ENCODE measurements around the gene POU2F2.
A peak's percentile ranks its signal among the peaks of the same experiment; 100 is the strongest.

POU2F2 gene

DNA sequence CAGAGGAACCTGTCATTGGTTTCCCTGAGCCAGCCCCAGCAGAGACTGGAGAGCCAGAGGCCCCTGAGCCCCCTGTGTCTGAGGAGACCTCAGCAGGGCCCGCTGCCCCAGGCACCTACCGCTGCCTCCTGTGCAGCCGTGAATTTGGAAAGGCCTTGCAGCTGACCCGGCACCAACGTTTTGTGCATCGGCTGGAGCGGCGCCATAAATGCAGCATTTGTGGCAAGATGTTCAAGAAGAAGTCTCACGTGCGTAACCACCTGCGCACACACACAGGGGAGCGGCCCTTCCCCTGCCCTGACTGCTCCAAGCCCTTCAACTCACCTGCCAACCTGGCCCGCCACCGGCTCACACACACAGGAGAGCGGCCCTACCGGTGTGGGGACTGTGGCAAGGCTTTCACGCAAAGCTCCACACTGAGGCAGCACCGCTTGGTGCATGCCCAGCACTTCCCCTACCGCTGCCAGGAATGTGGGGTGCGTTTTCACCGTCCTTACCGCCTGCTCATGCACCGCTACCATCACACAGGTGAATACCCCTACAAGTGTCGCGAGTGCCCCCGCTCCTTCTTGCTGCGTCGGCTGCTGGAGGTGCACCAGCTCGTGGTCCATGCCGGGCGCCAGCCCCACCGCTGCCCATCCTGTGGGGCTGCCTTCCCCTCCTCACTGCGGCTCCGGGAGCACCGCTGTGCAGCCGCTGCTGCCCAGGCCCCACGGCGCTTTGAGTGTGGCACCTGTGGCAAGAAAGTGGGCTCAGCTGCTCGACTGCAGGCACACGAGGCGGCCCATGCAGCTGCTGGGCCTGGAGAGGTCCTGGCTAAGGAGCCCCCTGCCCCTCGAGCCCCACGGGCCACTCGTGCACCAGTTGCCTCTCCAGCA, 52.1 kb downstream of the POU2F2 start:
- DNase-seq (ENCODE audit: low read depth) = no peak

DNA sequence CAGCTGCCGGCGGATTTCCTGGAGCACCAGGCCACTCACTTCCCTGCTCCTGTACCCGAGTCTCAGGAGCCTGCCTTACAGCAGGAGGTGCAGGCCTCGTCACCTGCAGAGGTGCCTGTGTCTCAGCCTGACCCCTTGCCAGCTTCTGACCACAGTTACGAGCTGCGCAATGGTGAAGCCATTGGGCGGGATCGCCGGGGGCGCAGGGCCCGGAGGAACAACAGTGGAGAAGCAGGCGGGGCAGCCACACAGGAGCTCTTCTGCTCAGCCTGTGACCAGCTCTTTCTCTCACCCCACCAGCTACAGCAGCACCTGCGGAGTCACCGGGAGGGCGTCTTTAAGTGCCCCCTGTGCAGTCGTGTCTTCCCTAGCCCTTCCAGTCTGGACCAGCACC, 53.0 kb downstream of the POU2F2 start:
- no peak for DNase-seq (ENCODE audit: low read depth)

DNA sequence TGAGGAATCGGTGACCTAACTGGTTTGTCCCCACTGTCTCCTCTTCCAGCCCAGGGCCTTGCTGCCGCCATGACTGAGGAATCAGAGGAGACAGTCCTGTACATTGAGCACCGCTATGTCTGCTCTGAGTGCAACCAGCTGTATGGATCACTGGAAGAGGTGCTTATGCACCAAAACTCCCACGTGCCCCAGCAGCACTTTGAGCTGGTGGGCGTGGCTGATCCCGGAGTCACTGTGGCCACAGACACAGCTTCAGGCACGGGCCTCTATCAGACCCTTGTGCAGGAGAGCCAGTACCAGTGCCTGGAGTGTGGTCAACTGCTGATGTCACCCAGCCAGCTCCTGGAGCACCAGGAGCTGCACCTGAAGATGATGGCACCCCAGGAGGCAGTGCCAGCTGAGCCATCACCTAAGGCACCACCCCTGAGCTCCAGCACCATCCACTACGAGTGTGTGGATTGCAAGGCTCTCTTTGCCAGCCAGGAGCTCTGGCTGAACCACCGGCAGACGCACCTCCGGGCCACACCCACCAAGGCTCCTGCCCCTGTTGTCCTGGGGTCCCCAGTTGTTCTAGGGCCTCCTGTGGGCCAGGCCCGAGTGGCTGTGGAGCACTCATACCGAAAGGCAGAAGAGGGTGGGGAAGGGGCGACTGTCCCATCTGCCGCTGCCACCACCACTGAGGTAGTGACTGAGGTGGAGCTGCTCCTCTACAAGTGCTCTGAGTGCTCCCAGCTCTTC, 53.5 kb downstream of the POU2F2 start:
- no peak for DNase-seq (ENCODE audit: low read depth)

DNA sequence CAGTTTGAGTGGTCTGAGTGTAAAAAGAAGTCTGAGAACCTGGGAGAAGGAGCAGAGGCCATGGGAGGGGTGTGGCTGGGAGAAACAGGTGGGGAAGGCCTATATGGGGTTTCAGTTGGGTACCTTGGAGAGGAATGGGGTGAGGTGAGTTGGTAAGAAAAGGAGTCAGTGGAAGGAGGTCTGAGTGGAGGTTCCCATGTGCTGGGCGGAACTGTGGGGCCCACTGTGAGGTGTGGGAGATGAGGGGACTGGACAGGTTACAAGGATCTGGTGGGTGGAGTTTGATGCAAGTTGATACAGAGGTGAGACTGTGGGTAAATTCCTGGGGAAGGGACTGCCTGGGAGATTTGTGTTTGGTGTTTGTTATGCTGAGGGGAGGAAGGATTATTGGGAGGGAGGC, 54.2 kb downstream of the POU2F2 start:
- DNase-seq (ENCODE audit: low read depth) = no peak

DNA sequence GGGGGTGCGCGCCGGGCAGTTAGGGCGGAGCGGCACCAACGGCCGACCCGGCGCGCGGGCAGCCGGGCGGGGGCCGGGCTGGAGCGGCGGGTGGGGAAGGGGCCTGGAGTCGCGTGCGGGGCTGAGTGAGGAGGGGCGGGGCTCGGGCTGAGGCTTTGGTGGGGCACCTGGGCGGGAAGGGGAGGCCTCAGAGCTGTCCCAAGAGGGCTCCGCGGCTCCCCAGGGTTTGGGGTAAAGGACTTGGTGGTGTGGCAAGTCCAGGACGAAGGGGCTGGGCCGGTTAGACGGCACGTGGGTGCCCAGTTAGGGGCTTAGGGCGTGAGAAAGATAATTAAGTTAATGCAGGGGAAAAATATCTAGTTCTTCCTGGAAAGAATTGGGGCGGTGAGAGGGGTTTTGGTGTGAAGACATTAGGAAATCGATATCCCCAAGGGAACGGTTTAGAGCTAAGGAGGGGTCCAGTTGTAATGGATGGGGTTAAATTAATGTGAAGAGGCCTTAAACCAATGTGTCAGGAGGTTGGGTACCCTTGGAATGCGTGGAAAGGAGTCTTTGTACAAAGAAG, 55.8 kb downstream of the POU2F2 start:
- DNase-seq (ENCODE audit: low read depth) = no peak

DNA sequence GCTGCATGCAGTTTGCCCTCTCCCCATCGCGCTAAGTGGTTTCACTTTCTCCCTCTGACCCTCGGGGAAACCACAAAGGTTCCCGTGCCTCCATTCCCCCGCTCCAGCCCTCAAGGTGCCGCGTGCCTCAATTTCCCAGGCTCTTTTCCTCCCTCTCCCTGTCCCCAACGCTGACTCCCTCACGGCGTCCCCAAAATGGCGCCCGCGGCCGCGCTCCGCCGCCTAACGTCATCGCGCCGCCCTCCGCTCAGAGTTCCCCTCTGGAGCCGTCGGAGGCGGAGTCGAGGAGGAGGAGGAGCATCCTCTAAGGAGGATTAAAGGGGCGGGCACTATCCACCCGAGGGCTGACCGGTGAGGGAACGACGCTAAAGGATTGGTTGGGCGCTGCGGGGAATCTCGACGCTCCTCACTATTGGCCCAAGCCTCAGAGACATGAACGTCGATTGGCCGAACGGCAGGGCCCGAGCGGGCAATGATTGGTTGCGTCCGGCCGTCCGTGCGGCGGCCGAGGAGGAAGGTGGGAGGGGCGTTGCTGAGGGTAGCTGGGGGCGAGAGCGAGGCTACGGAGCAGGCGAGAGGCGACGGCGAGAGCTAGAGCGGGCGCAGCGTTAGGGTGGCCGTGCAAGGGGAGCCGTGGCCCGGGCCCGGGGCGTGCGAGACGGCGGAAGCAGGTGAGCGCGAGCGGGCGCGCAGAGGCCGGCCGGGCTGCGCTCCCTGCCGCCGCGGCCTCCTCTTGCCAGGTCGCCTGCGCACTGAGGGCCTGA, 56.4 kb downstream of the POU2F2 start, which contains the start of gene ZNF574:
Gene ZNF574 (plus strand): TSS at position 551 of the 764 bp plus-strand sequence. CDS start 2,441 bp downstream, outside the sequence.
- DNase-seq (ENCODE audit: low read depth) = peak; percentile 99

DNA sequence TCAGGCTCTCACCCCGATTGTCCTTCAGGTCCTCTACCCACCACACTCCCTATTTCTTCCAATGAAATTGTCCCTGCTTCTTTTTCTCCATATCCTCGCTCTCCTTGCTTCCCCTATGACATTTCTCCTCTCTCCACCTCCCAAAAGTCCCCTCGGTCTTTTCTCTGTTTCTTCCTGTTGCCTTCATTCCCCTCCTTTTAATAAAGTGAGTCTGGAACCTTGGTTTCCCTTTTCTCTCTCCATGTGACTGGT, 57.0 kb downstream of the POU2F2 start:
- no peak for DNase-seq (ENCODE audit: low read depth)

DNA sequence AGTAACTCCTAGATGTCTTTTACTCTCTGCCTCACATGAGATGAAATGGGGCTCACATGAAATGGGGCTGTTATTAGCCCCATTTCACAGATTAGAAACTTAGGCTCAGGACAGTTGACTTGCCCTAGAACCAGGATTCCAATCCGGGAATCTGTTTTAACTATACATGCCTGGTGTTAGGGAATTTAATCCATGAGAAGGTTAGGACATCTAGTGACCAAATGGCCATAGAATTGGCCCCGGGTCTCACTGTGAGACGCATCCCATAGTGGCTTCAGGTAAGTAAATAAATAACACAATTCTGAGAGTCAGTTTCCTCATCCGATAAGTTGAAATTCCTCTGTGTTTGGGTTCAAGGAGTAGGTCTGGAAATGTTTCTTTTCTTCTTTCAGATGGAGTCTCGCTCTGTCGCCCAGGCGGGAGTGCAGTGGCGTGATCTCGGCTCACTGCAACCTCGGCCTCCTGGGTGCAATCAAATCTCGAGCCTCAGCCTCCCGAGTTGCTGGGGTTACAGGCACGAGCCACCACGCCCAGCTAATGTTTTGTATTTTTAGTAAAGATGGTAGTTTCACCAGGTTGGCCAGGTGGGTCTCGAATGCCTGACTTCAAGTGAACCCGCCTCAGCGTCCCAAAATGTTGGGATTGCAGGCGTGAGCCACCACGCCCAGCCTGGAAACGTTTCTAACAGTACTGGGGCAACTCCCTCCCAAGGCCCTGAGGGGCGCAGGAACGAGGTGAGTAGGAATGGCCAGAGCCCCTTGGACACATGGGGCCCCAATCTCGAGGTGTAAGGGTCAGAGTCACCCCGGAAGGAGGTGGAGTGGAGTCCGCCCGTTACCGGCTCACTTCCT, 57.5 kb downstream of the POU2F2 start:
- DNase-seq (ENCODE audit: low read depth) = no peak

DNA sequence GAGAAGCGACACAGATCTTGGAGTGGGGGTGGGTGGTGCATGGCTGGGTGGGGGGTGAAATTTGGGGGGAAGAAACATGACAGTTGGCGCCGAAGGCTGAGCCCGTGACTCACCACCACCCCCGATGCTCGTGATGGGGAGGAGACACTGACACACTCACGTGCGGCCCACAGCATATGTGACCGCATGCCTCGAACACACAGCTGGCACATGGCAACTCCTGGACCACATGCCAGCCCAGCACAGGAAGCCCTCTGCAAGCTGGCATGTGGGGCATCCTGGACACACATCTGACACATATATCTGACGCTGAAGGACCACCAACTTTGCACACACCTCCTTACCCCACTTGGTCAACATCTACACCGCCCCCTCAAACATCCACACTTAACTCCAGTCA, 61.0 kb downstream of the POU2F2 start:
- DNase-seq (ENCODE audit: low read depth) = no peak

DNA sequence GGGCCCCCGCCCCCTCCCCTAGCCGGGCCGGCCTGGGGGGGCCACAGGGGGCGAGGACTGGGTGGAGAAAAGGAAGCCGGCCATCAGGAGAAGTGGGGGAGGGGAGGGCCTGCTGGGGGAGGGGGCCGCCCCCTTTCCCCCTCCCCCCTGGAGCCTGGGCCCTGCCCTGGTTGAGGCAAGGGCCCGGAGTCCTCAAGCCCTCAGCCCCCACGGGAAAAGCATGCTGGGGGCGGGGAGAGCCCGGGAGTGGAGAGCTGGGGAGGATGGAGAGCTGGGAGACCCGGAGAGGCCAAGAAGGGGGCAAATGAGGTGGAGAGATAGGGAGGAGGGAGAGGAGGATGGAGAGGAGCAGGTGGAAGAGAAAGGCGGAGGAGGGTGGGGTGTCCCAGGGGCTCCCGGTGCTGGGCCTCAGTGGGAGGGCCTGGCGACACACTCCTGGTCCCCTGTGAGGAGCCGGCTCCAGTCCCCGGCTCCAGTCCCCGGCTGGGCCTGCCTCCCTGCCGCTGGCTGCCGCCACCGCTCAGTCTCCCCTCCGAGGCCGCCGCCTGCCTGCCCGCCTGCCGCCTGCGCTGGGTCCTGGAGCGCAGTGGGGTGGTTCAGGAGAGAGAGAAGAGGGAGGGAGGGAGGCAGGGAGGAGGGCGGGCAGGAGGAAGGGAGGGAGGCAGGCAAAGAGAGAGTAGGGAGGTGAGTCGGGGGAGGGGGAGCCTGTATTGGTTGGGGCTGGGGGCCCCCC, 62.5 kb downstream of the POU2F2 start, which contains the start of gene GRIK5:
Gene GRIK5 (minus strand): TSS at position 588 of the 733 bp plus-strand sequence. CDS start 4,436 bp downstream, outside the sequence.
- no peak for DNase-seq (ENCODE audit: low read depth)

DNA sequence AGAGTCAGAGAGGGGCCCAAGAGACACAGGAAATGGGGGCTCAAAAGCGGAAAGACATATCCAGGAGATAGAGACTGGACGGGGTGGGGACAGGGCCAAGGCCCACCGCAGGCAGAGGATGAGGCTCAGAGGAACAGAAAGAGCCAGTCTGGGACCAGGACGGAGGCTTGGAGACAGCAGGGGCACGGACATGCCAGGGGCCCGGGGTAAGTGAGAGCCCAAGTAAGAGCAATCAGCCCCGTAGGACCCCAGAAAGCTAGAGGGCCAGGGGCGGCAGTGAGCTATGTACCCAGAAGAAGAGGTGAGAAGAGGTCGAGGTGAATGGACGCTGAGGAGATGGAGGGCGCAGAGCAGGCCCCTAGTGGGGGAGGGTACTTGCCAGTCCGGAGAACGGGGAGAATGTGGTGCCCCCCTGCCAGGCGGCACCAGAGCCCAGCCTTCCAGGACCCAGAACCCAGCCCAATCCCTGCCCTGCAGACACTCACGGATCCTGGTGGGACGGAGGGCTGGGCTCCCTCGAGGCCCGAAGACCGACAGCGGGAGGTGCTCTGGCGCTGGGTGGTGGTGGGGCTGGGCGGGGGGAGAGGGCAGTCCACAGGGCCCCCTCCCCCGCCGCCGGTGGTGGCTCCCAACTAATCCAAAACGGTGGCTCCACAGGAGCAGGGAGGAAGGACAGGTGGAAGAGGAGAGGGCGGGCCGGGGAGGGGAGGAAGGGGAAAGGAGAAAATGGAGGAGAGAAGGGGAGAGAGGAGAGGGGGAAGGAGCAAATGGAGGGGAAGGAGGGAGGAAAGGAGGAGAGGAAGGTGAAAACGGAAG, 63.3 kb downstream of the POU2F2 start:
- no peak for DNase-seq (ENCODE audit: low read depth)

DNA sequence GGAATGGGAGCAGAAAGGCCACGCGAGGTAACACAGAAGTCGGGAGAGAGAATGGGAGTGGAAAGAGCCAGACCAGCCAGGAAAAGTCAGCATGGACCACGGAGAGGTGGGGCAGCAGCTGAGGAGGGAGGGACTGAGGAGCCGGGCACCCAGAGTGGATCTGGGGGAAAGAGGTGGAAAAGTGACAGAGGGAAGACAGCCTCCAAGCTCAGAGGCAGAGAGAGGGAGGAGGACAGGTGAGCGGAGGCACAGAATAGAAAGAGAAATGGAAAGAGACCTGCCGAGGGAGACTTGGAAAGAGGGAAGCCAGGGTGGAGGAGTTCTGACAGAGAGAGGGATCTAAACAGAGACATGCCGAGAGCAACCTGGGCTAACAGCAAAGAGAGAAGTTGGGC, 63.9 kb downstream of the POU2F2 start:
- no peak for DNase-seq (ENCODE audit: low read depth)

DNA sequence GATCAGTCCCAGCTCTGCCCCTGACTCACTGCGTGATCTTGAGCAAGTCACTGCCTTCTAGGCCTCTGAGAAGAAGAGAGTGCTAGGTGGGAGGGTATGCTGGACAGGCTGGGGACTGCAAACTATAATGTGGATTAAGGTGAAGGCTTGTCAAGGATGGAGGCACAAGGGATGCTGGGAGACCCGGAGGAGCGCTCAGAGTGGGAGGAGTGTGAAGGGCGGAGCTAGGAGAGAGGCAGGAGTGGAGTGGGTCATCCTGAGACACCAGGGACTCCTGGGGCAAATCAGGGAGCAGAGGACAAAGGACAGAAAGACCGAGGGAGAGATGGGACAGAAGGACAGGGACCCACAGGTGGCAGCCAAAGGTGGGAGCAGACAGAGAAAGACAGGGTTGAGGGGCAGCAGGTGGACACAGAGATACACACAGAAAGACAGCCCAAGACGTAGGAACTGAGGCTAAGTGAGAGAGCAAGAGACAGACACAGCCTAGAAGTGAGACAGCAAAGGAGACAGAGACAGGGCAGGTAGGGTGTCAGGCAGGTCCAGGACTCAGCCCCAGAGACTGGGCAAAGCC, 64.8 kb downstream of the POU2F2 start:
- no peak for DNase-seq (ENCODE audit: low read depth)

DNA sequence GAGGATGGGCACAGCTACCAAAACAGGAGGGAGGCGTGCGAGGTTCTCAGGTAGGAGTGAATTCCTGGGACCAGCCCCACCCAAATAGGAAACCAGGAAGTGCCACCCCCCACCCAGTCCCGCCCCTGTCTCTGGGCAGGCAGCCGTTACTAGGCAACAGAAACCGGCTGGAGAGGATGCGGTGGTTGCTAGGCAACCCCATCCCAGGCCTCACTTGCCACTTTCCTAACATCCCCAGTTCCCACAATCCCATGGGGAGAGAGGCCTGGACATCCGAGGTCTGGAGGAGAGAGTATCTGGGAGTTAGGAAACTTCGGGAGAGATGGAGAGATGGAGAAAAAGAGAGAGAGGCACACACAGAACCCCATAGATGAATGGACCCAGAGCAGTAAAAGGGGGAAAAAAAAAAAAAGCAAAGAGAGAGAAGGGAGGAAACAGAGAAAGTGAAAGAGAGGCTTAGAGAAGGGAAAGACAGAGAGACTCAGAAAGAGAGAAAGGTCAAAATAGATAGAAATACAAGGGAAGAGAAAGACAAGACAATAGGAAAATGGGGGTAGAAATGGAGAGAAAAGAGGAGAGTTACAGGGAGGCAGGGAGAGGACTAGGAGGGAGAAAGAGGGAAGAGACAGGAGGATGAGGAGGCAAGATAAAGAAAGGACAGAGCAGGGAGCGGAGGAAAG, 66.0 kb downstream of the POU2F2 start:
- DNase-seq (ENCODE audit: low read depth) = no peak

DNA sequence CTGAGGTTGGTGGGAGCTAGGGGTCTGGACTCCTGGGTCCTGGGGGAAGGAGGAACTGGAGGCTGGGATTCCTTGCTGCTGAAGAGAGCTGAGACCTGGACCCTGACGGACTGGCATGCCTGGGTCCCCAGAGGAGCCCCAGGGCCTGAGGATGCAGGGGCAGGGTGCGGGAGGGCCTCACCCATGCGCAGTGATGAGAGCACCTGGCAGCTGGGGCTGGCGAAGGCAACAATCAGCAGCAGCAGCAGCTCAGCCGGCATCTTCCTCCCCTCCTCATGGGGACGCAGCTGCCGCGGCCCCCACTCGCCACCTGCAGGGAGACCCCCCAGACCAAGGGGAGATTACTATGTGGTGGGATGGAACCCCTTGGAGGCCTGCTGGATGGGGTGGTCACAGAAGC, 66.7 kb downstream of the POU2F2 start:
- DNase-seq (ENCODE audit: low read depth) = no peak

DNA sequence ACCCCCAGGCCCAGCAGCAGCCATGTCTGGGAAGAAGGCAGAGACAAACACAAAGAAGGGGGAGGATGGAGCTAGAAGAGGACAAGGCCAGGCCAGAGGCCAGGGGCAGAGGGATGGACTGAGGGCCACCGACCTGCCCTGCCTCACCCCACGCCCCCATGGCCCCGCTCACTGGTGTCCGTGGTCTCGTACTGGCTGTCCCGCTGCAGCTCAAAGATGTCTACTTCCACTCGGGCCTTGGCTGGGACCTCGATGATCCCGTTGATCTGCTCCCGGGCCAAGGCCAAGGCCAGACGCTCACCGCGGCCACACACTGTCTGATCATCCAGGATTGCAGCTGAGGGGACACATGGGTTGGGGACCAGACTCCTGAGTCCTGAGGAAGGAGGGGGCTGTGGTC, 67.2 kb downstream of the POU2F2 start:
- DNase-seq (ENCODE audit: low read depth) = no peak

DNA sequence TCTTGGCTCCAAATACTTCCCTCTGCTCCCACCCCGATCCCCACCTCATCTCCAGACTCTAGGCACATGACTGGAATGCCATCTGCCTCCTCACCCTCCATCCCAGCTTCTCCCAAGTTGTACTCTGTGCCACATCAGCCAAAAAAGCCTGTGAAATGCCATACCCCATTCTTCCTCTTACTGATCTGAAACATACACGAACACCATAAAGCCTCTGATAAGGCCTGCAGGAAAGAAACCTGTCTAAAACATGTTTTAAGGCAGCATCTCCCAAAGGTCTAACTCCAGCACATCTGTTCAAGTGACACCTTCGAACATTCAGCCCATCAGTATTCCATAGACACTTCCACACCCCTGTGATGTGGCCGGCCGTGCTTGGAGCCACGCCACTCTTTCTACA, 67.8 kb downstream of the POU2F2 start:
- DNase-seq (ENCODE audit: low read depth) = no peak

DNA sequence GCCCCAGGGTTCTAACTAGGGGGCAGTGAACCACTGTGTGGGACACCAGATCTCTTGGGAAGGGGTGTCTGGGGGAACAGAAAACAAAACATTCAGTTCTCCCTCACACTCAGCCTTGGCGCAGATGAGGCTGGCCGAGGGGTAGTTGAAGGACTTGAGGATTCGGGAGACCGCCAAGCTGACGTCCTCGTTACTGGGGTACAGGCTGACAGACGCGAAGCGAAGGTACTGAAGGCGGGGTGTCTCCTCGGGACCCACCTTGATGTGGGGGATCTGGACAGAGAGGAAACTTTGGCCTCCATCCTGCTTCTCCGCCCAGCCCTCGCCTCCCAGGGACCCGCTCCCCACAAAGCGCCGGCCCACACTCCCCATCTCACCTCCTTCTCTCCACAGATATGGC, 69.9 kb downstream of the POU2F2 start:
- no peak for DNase-seq (ENCODE audit: low read depth)

DNA sequence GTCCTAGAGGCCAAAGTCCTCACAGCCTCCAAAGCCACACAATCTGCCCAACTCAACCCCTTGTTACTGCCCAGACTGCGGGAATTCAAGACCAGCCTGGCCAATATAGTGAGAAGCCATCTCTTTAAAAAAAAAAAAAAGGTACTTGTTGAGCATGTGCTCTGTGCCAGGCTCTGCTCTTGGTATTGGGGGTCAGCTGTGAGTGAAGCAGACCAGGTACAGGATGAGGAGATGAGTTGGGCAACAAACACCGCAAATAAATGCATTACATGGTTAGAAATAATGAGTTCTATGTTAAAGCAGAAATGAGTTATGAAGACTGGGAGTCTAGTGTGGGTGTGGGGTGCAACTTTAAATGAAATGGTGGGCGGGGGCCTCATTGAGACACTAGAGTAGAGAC, 72.1 kb downstream of the POU2F2 start:
- DNase-seq (ENCODE audit: low read depth) = no peak

All from GM04504 (cell line).